H9 (cell line): ENCODE measurements around the gene MSH3. TPM values are rescaled to one million over a fixed set of nuclear protein-coding genes. Genes with fewer than 3 reads are reported as not detected.

Experiments used
- DNase-seq: peaks from one replicate; pipeline ENCODE4 v3.0.0-alpha.2; 2017
- H2AFZ ChIP-seq: one replicate; pipeline ENCODE4 v1.6.1; 2013; ENCODE audit warnings: mild to moderate bottlenecking, low read length, control low read depth, moderate library complexity
- H2AK5ac ChIP-seq: 2 replicates; pipeline ENCODE4 v1.6.1; 2013; ENCODE audit warnings: low read length, control low read depth, mixed read lengths; ENCODE audit not compliant: insufficient read length
- H2BK120ac ChIP-seq: one replicate; pipeline ENCODE4 v1.6.1; 2013; ENCODE audit warnings: low read depth, mild to moderate bottlenecking, low read length, control low read depth, inconsistent platforms; ENCODE audit not compliant: poor library complexity, severe bottlenecking
- H2BK12ac ChIP-seq: 2 replicates; pipeline ENCODE4 v1.6.1; 2013; ENCODE audit warnings: low read length, control low read depth, mixed read lengths, low read depth; ENCODE audit not compliant: insufficient read length
- H2BK15ac ChIP-seq: 2 replicates; pipeline ENCODE4 v1.6.1; 2013; ENCODE audit warnings: low read depth, low read length, control low read depth
- H2BK20ac ChIP-seq: one replicate; pipeline ENCODE4 v1.6.1; 2013; ENCODE audit warnings: low read depth, mild to moderate bottlenecking, low read length, control low read depth, inconsistent platforms; ENCODE audit not compliant: poor library complexity, severe bottlenecking
- H2BK5ac ChIP-seq: 2 replicates; pipeline ENCODE4 v1.6.1; 2013; ENCODE audit warnings: low read length, control low read depth, mixed read lengths; ENCODE audit not compliant: insufficient read length
- H3K14ac ChIP-seq: 2 replicates; pipeline ENCODE4 v1.6.1; 2013; ENCODE audit warnings: low read length, control low read depth; ENCODE audit not compliant: insufficient read depth
- H3K18ac ChIP-seq: 2 replicates; pipeline ENCODE4 v1.6.1; 2013; ENCODE audit warnings: low read depth, mild to moderate bottlenecking, mixed read lengths, low read length, control low read depth; ENCODE audit not compliant: insufficient read length
- H3K23ac ChIP-seq: 2 replicates; pipeline ENCODE4 v1.6.1; 2013; ENCODE audit warnings: low read length, control low read depth, mixed read lengths, low read depth; ENCODE audit not compliant: insufficient read length
- H3K23me2 ChIP-seq: 2 replicates; pipeline ENCODE4 v1.6.1; 2013; ENCODE audit warnings: low read depth, mild to moderate bottlenecking, mixed read lengths, low read length, control low read depth; ENCODE audit not compliant: insufficient read length, poor library complexity, severe bottlenecking
- H3K27ac ChIP-seq: 2 replicates; pipeline ENCODE4 v1.5.1; 2013; ENCODE audit warnings: low read length, control low read depth, mixed read lengths, low read depth; ENCODE audit not compliant: insufficient read length
- H3K27me3 ChIP-seq: 2 replicates; pipeline ENCODE4 v1.6.1; 2013; ENCODE audit warnings: low read length, control low read depth, inconsistent platforms; ENCODE audit not compliant: insufficient read depth
- H3K4ac ChIP-seq: 2 replicates; pipeline ENCODE4 v1.6.1; 2013; ENCODE audit warnings: low read depth, mild to moderate bottlenecking, control low read depth, inconsistent platforms, low read length, moderate library complexity
- H3K4me1 ChIP-seq: 2 replicates; pipeline ENCODE4 v1.6.1; 2013; ENCODE audit warnings: low read length, control low read depth, inconsistent platforms; ENCODE audit not compliant: insufficient read depth
- H3K4me2 ChIP-seq: 2 replicates; pipeline ENCODE4 v1.6.1; 2013; ENCODE audit warnings: low read length, control low read depth, mixed read lengths; ENCODE audit not compliant: insufficient read length, insufficient read depth
- H3K56ac ChIP-seq: 2 replicates; pipeline ENCODE4 v1.6.1; 2013; ENCODE audit warnings: low read depth, mild to moderate bottlenecking, mixed read lengths, low read length, control low read depth; ENCODE audit not compliant: insufficient read length
- H3K79me1 ChIP-seq: 2 replicates; pipeline ENCODE4 v1.6.1; 2013; ENCODE audit warnings: low read depth, mild to moderate bottlenecking, moderate library complexity, low read length, control low read depth, inconsistent platforms; ENCODE audit not compliant: insufficient read depth, poor library complexity, severe bottlenecking
- H3K79me2 ChIP-seq: 2 replicates; pipeline ENCODE4 v1.6.1; 2013; ENCODE audit warnings: low read length, control low read depth, inconsistent platforms; ENCODE audit not compliant: insufficient read depth
- H3K9ac ChIP-seq: 2 replicates; pipeline ENCODE4 v1.6.1; 2013; ENCODE audit warnings: low read length, control low read depth, mixed read lengths; ENCODE audit not compliant: insufficient read length; ENCODE audit errors: extremely low read depth
- H3K9me3 ChIP-seq: one replicate; pipeline ENCODE4 v1.6.1; 2013; ENCODE audit warnings: low read depth, low read length, inconsistent platforms; ENCODE audit not compliant: control insufficient read depth
- H3T11ph ChIP-seq: one replicate; pipeline ENCODE4 v1.6.1; 2013; ENCODE audit warnings: mild to moderate bottlenecking, low read length, control low read depth, inconsistent platforms
- H4K20me1 ChIP-seq: one replicate; pipeline ENCODE4 v1.6.1; 2013; ENCODE audit not compliant: control insufficient read depth, insufficient read length, insufficient read depth
- H4K5ac ChIP-seq: 2 replicates; pipeline ENCODE4 v1.6.1; 2013; ENCODE audit warnings: low read depth, mild to moderate bottlenecking, mixed read lengths, low read length, control low read depth; ENCODE audit not compliant: insufficient read length
- H4K8ac ChIP-seq: replicated peaks from 2 replicates; pipeline ENCODE4 v1.6.1; 2013; ENCODE audit warnings: low read length, control low read depth, mixed read lengths, low read depth; ENCODE audit not compliant: insufficient read length
- H4K91ac ChIP-seq: 2 replicates; pipeline ENCODE4 v1.6.1; 2013; ENCODE audit warnings: low read depth, mild to moderate bottlenecking, moderate library complexity, mixed read lengths, low read length, control low read depth; ENCODE audit not compliant: insufficient read length
- H3K27ac Mint-ChIP-seq, 3 experiments: 2 replicates in 2 of 3; 3 replicates in 1 of 3; pipeline ENCODE4 v1.8.0; 2020 to 2021; ENCODE audit warnings: mixed read lengths in 3 of 3, mild to moderate bottlenecking in 1 of 3, moderate library complexity in 1 of 3
- H3K27me3 Mint-ChIP-seq: 2 replicates; pipeline ENCODE4 v1.8.0; 2021; ENCODE audit warnings: low read depth, mild to moderate bottlenecking, moderate library complexity, mixed read lengths
- H3K36me3 Mint-ChIP-seq, 3 experiments: 2 replicates in 2 of 3; 3 replicates in 1 of 3; pipeline ENCODE4 v1.8.0; 2020 to 2021; ENCODE audit warnings: low read depth in 3 of 3, mixed read lengths in 3 of 3; ENCODE audit not compliant: insufficient read depth in 1 of 3
- H3K4me1 Mint-ChIP-seq, 2 experiments: 2 replicates each; pipeline ENCODE4 v1.8.0; 2020; ENCODE audit warnings: mixed read lengths in 2 of 2
- H3K4me3 Mint-ChIP-seq, 2 experiments: 2 replicates in 1 of 2; 3 replicates in 1 of 2; pipeline ENCODE4 v1.8.0; 2020 to 2021; ENCODE audit warnings: mild to moderate bottlenecking in 2 of 2, mixed read lengths in 2 of 2, moderate library complexity in 1 of 2
- H3K9me3 Mint-ChIP-seq, 2 experiments: 2 replicates in 1 of 2; 3 replicates in 1 of 2; pipeline ENCODE4 v1.8.0; 2020; ENCODE audit warnings: mild to moderate bottlenecking in 2 of 2, mixed read lengths in 2 of 2, moderate library complexity in 1 of 2
- CTCF ChIP-seq: fragments of 200-600 bp; sonication (generic); conservative IDR thresholded peaks from 3 replicates; pipeline ENCODE4 v1.8.0; 2021; ENCODE audit warnings: antibody characterized with exemption, mild to moderate bottlenecking
- WGBS: extraction: QIAGEN DNeasy Blood & Tissue Kit; methylation state at CpG from one replicate; pipeline ENCODE4 v1.1.7; 2013; ENCODE audit warnings: missing lambda C conversion rate, low lambda C conversion rate, mixed read lengths; ENCODE audit not compliant: insufficient read length; ENCODE audit errors: extremely low coverage; 5-methylcytosine and 5-hydroxymethylcytosine counted together
- total RNA-seq: library from RNA; stranded (reverse); gene quantifications from 2 replicates; pipeline ENCODE4 v1.2.1, GENCODE V29; 2021

The MSH3 gene
- total RNA-seq, 1 experiment from 2014 or later, result 17.3 TPM

DNA sequence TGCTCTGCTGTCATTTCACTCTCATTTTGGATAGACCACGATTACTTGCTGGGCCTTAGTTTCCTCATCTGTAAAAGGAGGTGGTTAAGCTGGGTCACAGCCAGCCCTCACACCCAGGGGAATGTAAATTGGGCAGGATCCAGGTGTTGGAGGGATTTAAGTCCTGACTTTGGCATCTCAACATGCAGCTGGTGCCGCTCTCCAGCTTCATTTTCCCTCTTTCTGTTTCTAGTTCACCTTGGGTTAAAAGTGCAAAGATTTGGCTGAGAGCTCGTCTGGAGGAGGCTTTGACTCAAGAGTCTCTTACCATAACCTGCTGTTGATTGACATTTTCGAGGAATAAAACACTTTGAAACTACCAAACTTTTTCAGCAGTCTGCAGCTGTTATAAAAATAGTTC, 144.6 kb downstream of the MSH3 start:
- Histone ChIP-seq H4K8ac (no peak overlapping the region), H3K14ac (no peak overlapping the region), H3K4me2 (no peak overlapping the region), H3K27ac (no peak overlapping the region), H3K4ac (no peak overlapping the region), H2AK5ac (no peak overlapping the region), H4K20me1 (no peaks in the 10 kb centered on the region), H3K9ac (no peak overlapping the region), H3K9me3 (no peaks in the 10 kb centered on the region), H4K91ac (no peak overlapping the region), H3T11ph (no peak overlapping the region), H4K5ac (no peak overlapping the region), H3K23me2 (no peaks in the 10 kb centered on the region), H2BK15ac (no peak overlapping the region), H2AFZ (no peak overlapping the region), H2BK120ac (no peak overlapping the region), H2BK5ac (no peak overlapping the region), H2BK20ac (no peak overlapping the region), H3K79me1 (no peaks in the 10 kb centered on the region), H3K56ac (no peak overlapping the region), H3K79me2 (no peaks in the 10 kb centered on the region), H3K27me3 (no peaks in the 10 kb centered on the region), H3K23ac (no peak overlapping the region), H2BK12ac (no peak overlapping the region), H3K4me1 (no peaks in the 10 kb centered on the region; the same call in 1 of the 2 replicates), H3K18ac (no peak overlapping the region)
- H3K9me3 Mint-ChIP-seq, result no peaks in the 10 kb centered on the region
- WGBS, result no CpG with 5 or more reads among the region's 4 CpGs
- no peak for DNase-seq
- H3K4me1 Mint-ChIP-seq, result peaks cover 10 to 15% of the 10 kb centered on the region in 2 experiments
- H3K27ac Mint-ChIP-seq, result peak overlapping the region; percentile 25 to 87 (median 31); a peak in 5 of 7 replicates
- no peak for TF ChIP-seq CTCF
- no peaks in the 10 kb centered on the region for H3K27me3 Mint-ChIP-seq
- H3K36me3 Mint-ChIP-seq, result peaks cover 2 to 6% (median 4%) of the 10 kb centered on the region in 3 experiments; a peak in 5 of 7 replicates
- H3K4me3 Mint-ChIP-seq, result no peak overlapping the region
